Activated T-helper 17 cell treated with anti-CD3 and anti-CD28 coated beads, Interleukin-2, amount 50 U/mL, for 72 hours (primary cell): Measurements from ENCODE around the gene SLCO3A1. TPM values are rescaled to one million over a fixed set of nuclear protein-coding genes. Genes with fewer than 3 reads are reported as not detected.
A peak's percentile ranks its signal among the peaks of the same experiment; 100 is the strongest.

Experiments used
- ATAC-seq: fragments of 150-1000 bp; cut with Tn5 transposase; replicated peaks from 2 replicates; pipeline ENCODE4 v1.10.0; 2021; ENCODE audit warnings: mild to moderate bottlenecking, moderate library complexity
- H3K27ac Mint-ChIP-seq: one replicate; pipeline ENCODE4 v1.8.0; 2022; ENCODE audit warnings: mixed read lengths
- H3K27me3 Mint-ChIP-seq: one replicate; pipeline ENCODE4 v1.8.0; 2022; ENCODE audit warnings: mixed read lengths
- H3K36me3 Mint-ChIP-seq: one replicate; pipeline ENCODE4 v1.8.0; 2022; ENCODE audit warnings: low read depth, mild to moderate bottlenecking, mixed read lengths
- H3K4me1 Mint-ChIP-seq: one replicate; pipeline ENCODE4 v1.8.0; 2022; ENCODE audit warnings: mixed read lengths
- H3K4me3 Mint-ChIP-seq: one replicate; pipeline ENCODE4 v1.8.0; 2022; ENCODE audit warnings: mild to moderate bottlenecking, mixed read lengths
- H3K9me3 Mint-ChIP-seq: one replicate; pipeline ENCODE4 v1.8.0; 2022; ENCODE audit warnings: mixed read lengths
- total RNA-seq, 2 donors: library from RNA; stranded (reverse); gene quantifications; one replicate each; pipeline ENCODE4 v1.2.3, GENCODE V29; 2022

The SLCO3A1 gene
- total RNA-seq, 2 donors from 2014 or later = 7.0 to 11.0 TPM

GRCh38 chr15:91896341-91897055 is 43.0 kb downstream of the SLCO3A1 start:
- peaks cover 6% of the 10 kb centered on the region for H3K9me3 Mint-ChIP-seq
- H3K27ac Mint-ChIP-seq = no peak overlapping the region
- H3K4me1 Mint-ChIP-seq = peaks cover 24% of the 10 kb centered on the region
- H3K36me3 Mint-ChIP-seq = no peaks in the 10 kb centered on the region
- no peaks in the 10 kb centered on the region for H3K27me3 Mint-ChIP-seq
- H3K4me3 Mint-ChIP-seq = no peak overlapping the region
- ATAC-seq = no peak

DNA sequence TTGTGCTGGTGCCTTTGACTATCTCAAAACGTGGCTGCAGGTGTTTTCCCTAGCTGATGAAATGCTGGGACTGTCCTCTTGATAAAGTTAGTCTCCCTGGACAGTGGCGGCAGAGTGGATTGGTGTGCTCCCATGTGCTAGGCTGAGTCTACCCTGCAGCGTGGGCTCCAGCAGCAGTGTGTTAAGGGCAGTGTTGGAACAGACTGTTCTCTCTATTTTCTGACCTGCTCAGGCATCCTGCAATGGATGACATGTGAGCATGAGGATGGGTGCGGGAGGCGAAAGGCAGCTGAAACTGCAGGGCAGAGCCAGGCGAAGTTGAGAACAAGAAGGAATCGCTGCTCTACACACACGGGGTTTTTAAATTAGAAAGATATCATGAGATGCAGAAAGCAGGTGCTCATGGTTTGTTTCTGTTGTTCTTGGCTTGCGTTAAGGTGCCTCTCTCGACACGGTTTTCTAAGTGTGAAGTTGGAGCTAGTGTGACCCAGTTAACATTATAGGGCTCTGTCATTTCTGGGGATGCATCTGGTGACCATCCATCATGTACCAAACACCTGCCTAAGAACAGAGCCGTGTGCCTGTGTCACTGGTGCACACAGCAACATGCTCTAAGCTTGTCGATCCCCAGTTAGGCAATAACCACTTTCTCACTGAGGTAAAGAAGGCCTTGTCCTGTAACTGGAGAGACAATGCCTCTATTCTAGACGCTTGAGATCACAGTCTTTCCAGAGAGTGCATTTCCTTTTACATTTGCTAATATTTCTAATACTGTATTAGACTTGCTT is 44.3 kb downstream of the SLCO3A1 start:
- Mint-ChIP-seq H3K9me3 (peaks cover 6% of the 10 kb centered on the region), H3K36me3 (no peaks in the 10 kb centered on the region), H3K4me3 (no peak overlapping the region), H3K27me3 (no peaks in the 10 kb centered on the region), H3K27ac (no peak overlapping the region), H3K4me1 (peaks cover 24% of the 10 kb centered on the region)
- ATAC-seq = no peak

GRCh38 chr15:91898843-91899242 is 45.3 kb downstream of the SLCO3A1 start:
- peaks cover 31% of the 10 kb centered on the region for H3K4me1 Mint-ChIP-seq
- H3K9me3 Mint-ChIP-seq = peaks cover 6% of the 10 kb centered on the region
- H3K36me3 Mint-ChIP-seq = no peaks in the 10 kb centered on the region
- H3K4me3 Mint-ChIP-seq = no peak overlapping the region
- H3K27ac Mint-ChIP-seq = no peak overlapping the region
- H3K27me3 Mint-ChIP-seq = no peaks in the 10 kb centered on the region
- ATAC-seq = no peak

- H3K27me3 Mint-ChIP-seq = no peaks in the 10 kb centered on the region
- H3K9me3 Mint-ChIP-seq = peaks cover 6% of the 10 kb centered on the region
- no peak for ATAC-seq
- H3K36me3 Mint-ChIP-seq = no peaks in the 10 kb centered on the region
- H3K27ac Mint-ChIP-seq = no peak overlapping the region
- peaks cover 25% of the 10 kb centered on the region for H3K4me1 Mint-ChIP-seq
- no peak overlapping the region for H3K4me3 Mint-ChIP-seq
Observed at GRCh38 chr15:91904942-91905341, 51.4 kb downstream of the SLCO3A1 start.

DNA sequence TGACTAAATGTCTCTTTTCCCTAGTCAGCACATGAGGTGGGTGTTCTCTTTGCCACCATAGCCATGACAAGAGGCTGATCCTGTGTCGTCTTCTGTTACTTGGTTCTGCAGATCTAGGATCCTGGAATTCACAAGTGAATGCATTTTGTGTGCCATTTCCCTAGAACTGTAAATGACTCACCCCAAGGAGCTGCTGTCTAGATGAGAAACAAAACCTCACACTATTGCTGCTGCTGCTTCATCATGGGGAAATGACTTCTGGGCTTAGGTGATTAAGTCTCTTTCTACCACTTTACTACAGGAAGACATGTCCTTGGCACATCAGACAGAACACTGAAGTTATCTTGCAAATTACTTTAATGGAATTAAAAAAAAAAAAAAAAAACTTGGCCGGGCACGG is 54.9 kb downstream of the SLCO3A1 start:
- H3K27ac Mint-ChIP-seq = no peak overlapping the region
- no peaks in the 10 kb centered on the region for H3K9me3 Mint-ChIP-seq
- H3K4me3 Mint-ChIP-seq = no peak overlapping the region
- H3K36me3 Mint-ChIP-seq = no peaks in the 10 kb centered on the region
- peak; percentile 87 for ATAC-seq
- H3K27me3 Mint-ChIP-seq = no peaks in the 10 kb centered on the region
- peaks cover 38% of the 10 kb centered on the region for H3K4me1 Mint-ChIP-seq

DNA sequence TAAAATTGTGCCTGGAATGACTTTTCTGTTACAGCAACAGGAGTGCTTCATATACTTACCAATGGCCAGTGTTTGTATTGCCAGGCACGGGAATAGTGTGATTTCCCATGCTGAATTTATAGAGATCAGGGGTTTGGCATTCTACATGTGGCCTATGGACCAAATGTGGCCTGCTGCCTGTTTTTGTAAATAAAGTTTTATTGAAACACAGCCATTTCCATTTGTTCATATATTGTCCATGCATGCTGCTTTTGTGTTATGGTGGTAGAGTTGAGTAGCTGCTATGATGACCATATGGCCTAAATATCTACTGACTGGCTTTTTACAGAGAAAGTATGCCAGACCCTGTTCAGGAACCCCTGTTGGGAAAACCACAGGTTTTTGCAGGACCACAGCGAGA is 55.6 kb downstream of the SLCO3A1 start:
- no peaks in the 10 kb centered on the region for H3K9me3 Mint-ChIP-seq
- no peak overlapping the region for H3K4me3 Mint-ChIP-seq
- no peaks in the 10 kb centered on the region for H3K36me3 Mint-ChIP-seq
- H3K27ac Mint-ChIP-seq = no peak overlapping the region
- peaks cover 32% of the 10 kb centered on the region for H3K4me1 Mint-ChIP-seq
- no peak for ATAC-seq
- no peaks in the 10 kb centered on the region for H3K27me3 Mint-ChIP-seq

GRCh38 chr15:91909574-91909973 is 56.1 kb downstream of the SLCO3A1 start:
- no peak overlapping the region for H3K4me3 Mint-ChIP-seq
- H3K27me3 Mint-ChIP-seq = no peaks in the 10 kb centered on the region
- ATAC-seq = no peak
- no peaks in the 10 kb centered on the region for H3K9me3 Mint-ChIP-seq
- H3K4me1 Mint-ChIP-seq = peaks cover 32% of the 10 kb centered on the region
- H3K27ac Mint-ChIP-seq = no peak overlapping the region
- no peaks in the 10 kb centered on the region for H3K36me3 Mint-ChIP-seq

DNA sequence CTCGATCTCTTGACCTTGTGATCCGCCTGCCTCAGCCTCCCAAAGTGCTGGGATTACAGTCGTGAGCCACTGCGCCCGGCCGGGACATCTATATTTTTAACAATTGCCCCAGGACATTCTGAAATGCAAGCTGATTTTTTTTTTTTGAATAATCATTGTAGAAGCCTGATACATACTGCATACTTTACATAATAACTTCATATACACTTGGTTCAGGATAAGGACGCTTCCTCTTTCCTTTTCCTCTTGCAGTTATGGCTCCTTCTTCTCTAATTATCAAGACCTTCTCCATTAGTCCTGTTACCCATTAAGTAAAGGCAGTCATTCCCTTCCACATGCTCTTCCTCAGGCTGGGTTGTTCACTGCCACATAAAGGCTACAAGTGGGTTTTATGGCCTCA is 58.3 kb downstream of the SLCO3A1 start:
- Mint-ChIP-seq H3K4me3 (no peak overlapping the region), H3K27me3 (no peaks in the 10 kb centered on the region), H3K9me3 (no peaks in the 10 kb centered on the region), H3K4me1 (peaks cover 31% of the 10 kb centered on the region), H3K36me3 (peaks cover 7% of the 10 kb centered on the region), H3K27ac (peak overlapping the region; percentile 14)
- ATAC-seq = no peak

DNA sequence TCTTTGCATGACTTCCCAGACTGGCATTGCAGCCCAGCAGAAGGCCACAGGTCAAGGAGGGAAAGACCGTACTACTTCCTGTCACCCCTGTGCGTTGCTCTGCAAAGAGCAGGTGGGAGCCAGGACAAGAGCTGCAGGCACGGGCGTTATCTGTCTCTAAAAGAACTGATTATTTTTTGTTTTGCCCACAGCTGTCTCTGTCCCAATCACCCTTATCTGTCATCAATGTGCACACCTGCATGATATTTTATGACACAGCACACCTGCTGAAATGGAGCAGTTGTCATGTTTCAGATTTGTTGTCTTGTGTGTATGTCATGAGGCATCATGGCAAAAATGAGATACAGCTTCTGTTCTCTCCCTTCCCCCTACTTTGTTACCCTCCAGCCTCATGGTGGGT is 58.8 kb downstream of the SLCO3A1 start:
- H3K4me1 Mint-ChIP-seq = peaks cover 34% of the 10 kb centered on the region
- peak overlapping the region; percentile 14 for H3K27ac Mint-ChIP-seq
- H3K27me3 Mint-ChIP-seq = no peaks in the 10 kb centered on the region
- H3K36me3 Mint-ChIP-seq = peaks cover 12% of the 10 kb centered on the region
- no peak for ATAC-seq
- H3K9me3 Mint-ChIP-seq = no peaks in the 10 kb centered on the region
- no peak overlapping the region for H3K4me3 Mint-ChIP-seq

GRCh38 chr15:91913560-91913959 is 60.1 kb downstream of the SLCO3A1 start:
- Mint-ChIP-seq H3K27me3 (no peaks in the 10 kb centered on the region), H3K27ac (no peak overlapping the region), H3K9me3 (no peaks in the 10 kb centered on the region), H3K4me3 (no peak overlapping the region), H3K4me1 (peaks cover 35% of the 10 kb centered on the region), H3K36me3 (peaks cover 14% of the 10 kb centered on the region)
- ATAC-seq = no peak

- Mint-ChIP-seq H3K27me3 (no peaks in the 10 kb centered on the region), H3K4me1 (peaks cover 32% of the 10 kb centered on the region), H3K36me3 (peaks cover 14% of the 10 kb centered on the region), H3K27ac (no peak overlapping the region), H3K4me3 (no peak overlapping the region), H3K9me3 (no peaks in the 10 kb centered on the region)
- ATAC-seq = no peak
Observed at GRCh38 chr15:91915576-91915975, 62.1 kb downstream of the SLCO3A1 start.

GRCh38 chr15:91916051-91916450 is 62.5 kb downstream of the SLCO3A1 start:
- H3K9me3 Mint-ChIP-seq = no peaks in the 10 kb centered on the region
- ATAC-seq = no peak
- no peak overlapping the region for H3K27ac Mint-ChIP-seq
- H3K36me3 Mint-ChIP-seq = peaks cover 14% of the 10 kb centered on the region
- H3K4me3 Mint-ChIP-seq = no peak overlapping the region
- H3K27me3 Mint-ChIP-seq = no peaks in the 10 kb centered on the region
- peaks cover 34% of the 10 kb centered on the region for H3K4me1 Mint-ChIP-seq

GRCh38 chr15:91917686-91918360 is 64.3 kb downstream of the SLCO3A1 start:
- no peak for ATAC-seq
- peaks cover 14% of the 10 kb centered on the region for H3K36me3 Mint-ChIP-seq
- no peaks in the 10 kb centered on the region for H3K27me3 Mint-ChIP-seq
- H3K9me3 Mint-ChIP-seq = no peaks in the 10 kb centered on the region
- H3K27ac Mint-ChIP-seq = peak overlapping the region; percentile 20
- peaks cover 32% of the 10 kb centered on the region for H3K4me1 Mint-ChIP-seq
- no peak overlapping the region for H3K4me3 Mint-ChIP-seq

- ATAC-seq = no peak
- Mint-ChIP-seq H3K4me1 (peaks cover 31% of the 10 kb centered on the region), H3K4me3 (no peak overlapping the region), H3K36me3 (peaks cover 14% of the 10 kb centered on the region), H3K27ac (no peak overlapping the region), H3K9me3 (no peaks in the 10 kb centered on the region), H3K27me3 (no peaks in the 10 kb centered on the region)
Observed at GRCh38 chr15:91919014-91919534, 65.6 kb downstream of the SLCO3A1 start.
